ENCODE measurements around the gene KLHL25. TPM values are rescaled to one million over a fixed set of nuclear protein-coding genes. Genes with fewer than 3 reads are reported as not detected.

Gene KLHL25
- total RNA-seq, 2 donors from 2014 or later, result 9.8 to 12.3 TPM

- ATAC-seq (peak; percentile 18), DNase-seq (no peak)
- H3K9me3 ChIP-seq (ENCODE audit: control insufficient read depth, low read length, poor library complexity, severe bottlenecking), result no peaks in the 10 kb centered on the region
- H3K36me3 Mint-ChIP-seq (ENCODE audit: low read depth), result no peaks in the 10 kb centered on the region
- H3K4me3 Mint-ChIP-seq, result peak overlapping the region; percentile 33
- peaks cover 24% of the 10 kb centered on the region for H3K4me1 Mint-ChIP-seq
- no peaks in the 10 kb centered on the region for H3K27me3 Mint-ChIP-seq
- peak overlapping the region; percentile 85 for H3K27ac Mint-ChIP-seq
Observed at GRCh38 chr15:85750319-85751290, 44.1 kb downstream of the KLHL25 start.

GRCh38 chr15:85749261-85750151 lies 45.2 kb downstream of the KLHL25 start:
- Mint-ChIP-seq H3K4me3 (peak overlapping the region; percentile 49), H3K4me1 (peaks cover 24% of the 10 kb centered on the region), H3K27me3 (no peaks in the 10 kb centered on the region), H3K27ac (peak overlapping the region; percentile 81), H3K36me3 (ENCODE audit: low read depth) (no peaks in the 10 kb centered on the region)
- no peak for ATAC-seq
- DNase-seq, result no peak
- H3K9me3 ChIP-seq (ENCODE audit: control insufficient read depth, low read length, poor library complexity, severe bottlenecking), result no peaks in the 10 kb centered on the region

- Mint-ChIP-seq H3K27me3 (no peaks in the 10 kb centered on the region), H3K27ac (peak overlapping the region; percentile 81), H3K4me1 (peaks cover 22% of the 10 kb centered on the region), H3K4me3 (peak overlapping the region; percentile 7), H3K36me3 (ENCODE audit: low read depth) (no peaks in the 10 kb centered on the region)
- DNase-seq (no peak), ATAC-seq (no peak)
- H3K9me3 ChIP-seq (ENCODE audit: control insufficient read depth, low read length, poor library complexity, severe bottlenecking), result no peaks in the 10 kb centered on the region
Observed at GRCh38 chr15:85748729-85749128, 46.0 kb downstream of the KLHL25 start.

- Mint-ChIP-seq H3K27me3 (no peaks in the 10 kb centered on the region), H3K4me3 (no peak overlapping the region), H3K36me3 (ENCODE audit: low read depth) (no peaks in the 10 kb centered on the region), H3K4me1 (peaks cover 20% of the 10 kb centered on the region), H3K27ac (no peak overlapping the region)
- H3K9me3 ChIP-seq (ENCODE audit: control insufficient read depth, low read length, poor library complexity, severe bottlenecking), result no peaks in the 10 kb centered on the region
- DNase-seq, result no peak
- no peak for ATAC-seq
Observed at GRCh38 chr15:85748176-85748575, 46.5 kb downstream of the KLHL25 start.

DNA sequence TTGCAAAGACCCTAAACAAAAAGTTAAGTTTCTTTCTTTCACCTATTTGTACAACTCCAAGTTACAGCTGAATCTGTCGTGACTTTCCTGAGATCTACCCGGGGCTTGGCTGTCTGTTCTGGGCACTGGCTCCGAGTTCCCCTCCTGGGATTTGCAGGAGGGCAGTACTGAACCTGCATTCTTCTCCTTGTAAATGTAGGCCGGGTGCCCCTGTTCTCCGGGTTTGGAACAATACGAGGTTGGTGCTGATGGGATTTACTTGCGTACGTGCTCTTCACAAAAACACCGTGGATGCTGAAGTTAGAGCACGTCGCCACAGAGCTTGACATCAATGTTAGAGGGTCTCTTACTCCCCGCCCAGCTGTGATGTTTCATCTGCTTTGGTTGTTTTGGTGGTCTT lies 48.1 kb downstream of the KLHL25 start:
- no peak for DNase-seq
- no peak for ATAC-seq
- Mint-ChIP-seq H3K4me1 (peaks cover 13% of the 10 kb centered on the region), H3K27me3 (no peaks in the 10 kb centered on the region), H3K4me3 (no peak overlapping the region), H3K27ac (peak overlapping the region; percentile 41), H3K36me3 (ENCODE audit: low read depth) (no peaks in the 10 kb centered on the region)
- H3K9me3 ChIP-seq (ENCODE audit: control insufficient read depth, low read length, poor library complexity, severe bottlenecking), result no peaks in the 10 kb centered on the region

DNA sequence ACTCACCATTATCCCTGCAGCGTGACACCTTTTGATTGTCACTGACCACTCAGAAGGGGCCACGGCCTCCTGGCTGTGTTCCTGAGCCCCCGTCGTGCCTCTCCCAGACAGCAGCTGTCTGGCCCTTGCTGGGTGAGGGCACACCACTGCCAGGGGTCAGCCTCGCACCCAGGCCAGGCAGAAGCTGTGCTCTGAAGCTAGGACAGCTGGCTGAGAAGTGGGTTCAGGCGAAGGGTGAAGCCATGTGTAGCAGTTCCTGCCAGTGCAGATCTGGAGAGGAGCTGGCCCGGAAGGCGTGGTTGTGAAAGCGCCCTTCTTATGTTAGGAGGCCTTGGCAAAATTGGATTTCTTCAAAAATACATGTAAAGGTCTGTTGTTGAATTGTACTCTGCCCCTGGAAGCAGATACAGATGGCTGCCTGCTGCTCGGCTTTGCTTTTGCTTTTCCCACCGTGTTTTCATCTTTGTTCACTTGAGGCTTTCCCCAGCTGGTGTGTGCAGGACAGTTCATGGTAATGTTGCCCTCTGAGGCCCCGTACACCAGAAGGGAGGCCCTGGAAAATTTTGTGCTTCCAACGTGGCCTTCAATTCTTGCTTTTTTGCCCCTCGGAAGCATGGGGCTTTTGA lies 49.1 kb downstream of the KLHL25 start:
- Mint-ChIP-seq H3K36me3 (ENCODE audit: low read depth) (no peaks in the 10 kb centered on the region), H3K4me3 (no peak overlapping the region), H3K27me3 (no peaks in the 10 kb centered on the region), H3K4me1 (peaks cover 7% of the 10 kb centered on the region), H3K27ac (peak overlapping the region; percentile 41)
- DNase-seq, result no peak
- ATAC-seq, result no peak
- no peaks in the 10 kb centered on the region for H3K9me3 ChIP-seq (ENCODE audit: control insufficient read depth, low read length, poor library complexity, severe bottlenecking)

DNA sequence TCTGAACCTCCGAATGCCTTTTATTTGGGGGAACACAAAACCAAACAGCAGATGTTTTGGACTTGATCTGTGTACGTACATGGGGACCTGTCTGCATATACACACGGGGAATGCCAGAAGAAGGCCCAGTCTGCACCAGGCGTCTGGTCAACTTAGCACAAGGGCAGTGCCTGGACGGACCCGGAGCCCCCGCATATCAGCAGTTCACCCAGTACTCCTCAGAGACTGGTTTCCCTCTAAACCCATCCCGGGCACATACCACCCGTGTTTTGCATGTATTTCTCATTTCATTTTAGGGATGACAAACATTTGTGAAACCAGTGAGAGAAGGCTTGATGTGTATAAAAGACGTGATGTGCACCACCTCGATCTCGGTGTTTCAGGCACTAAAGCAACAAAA lies 49.7 kb downstream of the KLHL25 start:
- H3K36me3 Mint-ChIP-seq (ENCODE audit: low read depth), result no peaks in the 10 kb centered on the region
- H3K4me3 Mint-ChIP-seq, result no peak overlapping the region
- no peak for DNase-seq
- peak overlapping the region; percentile 41 for H3K27ac Mint-ChIP-seq
- no peaks in the 10 kb centered on the region for H3K9me3 ChIP-seq (ENCODE audit: control insufficient read depth, low read length, poor library complexity, severe bottlenecking)
- H3K27me3 Mint-ChIP-seq, result no peaks in the 10 kb centered on the region
- no peak for ATAC-seq
- H3K4me1 Mint-ChIP-seq, result peaks cover 7% of the 10 kb centered on the region

DNA sequence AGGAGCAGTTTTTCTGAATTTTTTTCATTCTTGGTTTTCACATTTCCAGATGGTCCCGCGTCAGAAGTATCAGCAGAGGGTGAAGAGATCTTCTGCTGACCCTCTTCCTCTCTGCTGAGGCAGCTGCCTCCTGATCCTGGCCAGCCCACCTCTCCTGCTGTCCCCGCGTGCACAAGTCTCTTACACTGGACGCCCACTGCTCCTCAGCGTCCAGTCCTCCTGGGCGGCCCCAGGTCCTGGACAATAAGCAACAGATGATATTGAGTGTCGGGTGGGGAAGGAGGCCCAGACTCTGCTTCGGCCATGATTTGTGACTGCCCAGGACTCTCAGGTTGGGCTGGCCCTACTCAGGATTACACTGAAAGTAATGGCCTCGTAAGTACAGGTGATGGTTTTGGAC lies 50.1 kb downstream of the KLHL25 start:
- ATAC-seq (no peak), DNase-seq (no peak)
- Mint-ChIP-seq H3K4me1 (peaks cover 7% of the 10 kb centered on the region), H3K4me3 (no peak overlapping the region), H3K27ac (peak overlapping the region; percentile 41), H3K27me3 (no peaks in the 10 kb centered on the region), H3K36me3 (ENCODE audit: low read depth) (no peaks in the 10 kb centered on the region)
- no peaks in the 10 kb centered on the region for H3K9me3 ChIP-seq (ENCODE audit: control insufficient read depth, low read length, poor library complexity, severe bottlenecking)

DNA sequence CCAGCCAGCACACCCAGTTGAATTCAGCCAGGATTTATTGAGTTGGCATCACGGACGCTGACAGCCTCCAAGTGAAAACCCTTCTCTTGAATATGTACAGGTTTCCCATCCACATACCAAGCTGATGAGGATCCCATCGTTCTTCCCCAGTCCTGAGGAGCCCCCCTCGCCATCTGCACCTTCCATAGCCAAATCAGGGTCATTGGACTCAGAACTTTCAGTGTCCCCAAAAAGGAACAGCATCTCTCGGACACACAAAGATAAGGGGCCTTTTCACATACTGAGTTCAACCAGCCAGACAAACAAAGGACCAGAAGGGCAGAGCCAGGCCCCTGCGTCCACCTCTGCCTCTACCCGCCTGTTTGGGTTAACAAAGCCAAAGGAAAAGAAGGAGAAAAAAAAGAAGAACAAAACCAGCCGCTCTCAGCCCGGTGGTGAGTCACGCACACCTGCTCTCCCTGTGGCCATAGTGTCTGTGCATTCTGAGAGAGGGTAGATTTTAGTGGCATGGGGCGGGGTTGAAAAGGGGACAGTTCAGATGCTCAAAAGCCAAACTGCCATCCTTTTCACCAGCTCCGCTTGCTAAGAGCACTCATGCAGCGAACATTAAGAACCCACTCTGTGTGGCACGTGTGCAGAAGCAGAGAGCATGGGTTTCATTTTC lies 51.2 kb downstream of the KLHL25 start:
- Mint-ChIP-seq H3K36me3 (ENCODE audit: low read depth) (no peaks in the 10 kb centered on the region), H3K27ac (no peak overlapping the region), H3K4me3 (no peak overlapping the region), H3K27me3 (no peaks in the 10 kb centered on the region), H3K4me1 (peaks cover 2% of the 10 kb centered on the region)
- ATAC-seq, result no peak
- no peak for DNase-seq
- no peaks in the 10 kb centered on the region for H3K9me3 ChIP-seq (ENCODE audit: control insufficient read depth, low read length, poor library complexity, severe bottlenecking)

DNA sequence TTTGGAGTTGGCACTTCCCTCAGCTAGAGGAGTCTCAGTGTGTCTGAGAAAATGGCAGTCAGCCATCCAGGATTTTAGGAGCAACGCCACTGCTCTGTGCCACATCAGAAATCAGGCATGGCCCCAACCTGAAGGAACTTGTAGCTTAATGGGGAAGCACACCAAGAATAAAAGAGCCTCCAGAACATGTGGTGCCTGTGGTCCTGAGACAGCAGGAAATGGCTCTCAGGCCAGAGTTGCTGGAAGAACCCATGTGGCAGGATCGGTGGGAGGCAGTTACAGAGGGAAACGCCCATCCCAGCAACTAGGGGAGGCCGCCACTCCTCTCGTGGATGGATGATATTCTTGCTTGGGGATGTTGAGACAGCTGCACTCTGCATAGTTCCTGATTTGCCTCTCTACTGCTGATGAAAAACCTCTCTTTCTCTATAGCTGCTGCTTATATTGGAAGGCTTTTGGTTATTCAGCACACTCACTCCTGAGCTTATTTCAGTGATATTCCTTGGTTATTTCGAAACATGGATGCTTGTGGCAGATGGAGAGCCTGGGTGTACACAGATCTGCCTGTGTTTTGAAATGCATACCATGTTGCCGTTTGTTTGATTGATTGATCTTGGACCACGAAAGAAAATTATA lies 52.4 kb downstream of the KLHL25 start:
- ATAC-seq (no peak), DNase-seq (no peak)
- Mint-ChIP-seq H3K27me3 (no peaks in the 10 kb centered on the region), H3K27ac (peak overlapping the region; percentile 41), H3K36me3 (ENCODE audit: low read depth) (no peaks in the 10 kb centered on the region), H3K4me1 (peaks cover 2% of the 10 kb centered on the region), H3K4me3 (peak overlapping the region; percentile 39)
- no peaks in the 10 kb centered on the region for H3K9me3 ChIP-seq (ENCODE audit: control insufficient read depth, low read length, poor library complexity, severe bottlenecking)

DNA sequence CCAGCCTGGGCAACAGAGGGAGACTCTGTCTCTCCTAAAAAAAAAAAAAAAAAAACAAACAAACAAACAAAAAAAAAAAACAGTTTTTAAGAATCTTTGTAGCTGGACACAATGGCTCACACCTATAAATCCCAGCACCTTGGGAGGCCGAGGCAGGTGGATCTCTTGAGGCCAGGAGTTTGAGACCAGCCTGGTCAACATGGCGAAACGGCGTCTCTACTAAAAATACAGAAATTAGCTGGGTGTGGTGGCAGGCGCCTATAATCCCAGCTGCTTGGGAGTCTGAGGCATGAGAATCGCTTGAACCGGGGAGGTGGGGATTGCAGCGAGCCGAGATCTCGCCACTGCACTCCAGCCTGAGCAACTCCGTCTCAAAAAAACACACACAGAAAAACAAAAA lies 53.1 kb downstream of the KLHL25 start:
- no peak for ATAC-seq
- DNase-seq, result no peak
- peaks cover 2% of the 10 kb centered on the region for H3K4me1 Mint-ChIP-seq
- H3K4me3 Mint-ChIP-seq, result no peak overlapping the region
- no peaks in the 10 kb centered on the region for H3K27me3 Mint-ChIP-seq
- H3K27ac Mint-ChIP-seq, result peak overlapping the region; percentile 41
- H3K9me3 ChIP-seq (ENCODE audit: control insufficient read depth, low read length, poor library complexity, severe bottlenecking), result no peaks in the 10 kb centered on the region
- no peaks in the 10 kb centered on the region for H3K36me3 Mint-ChIP-seq (ENCODE audit: low read depth)

DNA sequence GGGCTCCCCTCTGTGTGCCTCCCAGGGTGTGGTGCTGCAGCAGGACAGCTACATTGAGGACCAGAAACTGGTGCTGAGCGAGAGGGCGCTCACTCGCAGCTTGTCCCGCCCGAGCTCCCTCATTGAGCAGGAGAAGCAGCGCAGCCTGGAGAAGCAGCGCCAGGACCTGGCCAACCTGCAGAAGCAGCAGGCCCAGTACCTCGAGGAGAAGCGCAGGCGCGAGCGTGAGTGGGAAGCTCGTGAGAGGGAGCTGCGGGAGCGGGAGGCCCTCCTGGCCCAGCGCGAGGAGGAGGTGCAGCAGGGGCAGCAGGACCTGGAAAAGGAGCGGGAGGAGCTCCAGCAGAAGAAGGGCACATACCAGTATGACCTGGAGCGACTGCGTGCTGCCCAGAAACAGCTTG lies 53.7 kb downstream of the KLHL25 start:
- Mint-ChIP-seq H3K4me3 (no peak overlapping the region), H3K27me3 (no peaks in the 10 kb centered on the region), H3K4me1 (no peaks in the 10 kb centered on the region), H3K36me3 (ENCODE audit: low read depth) (peaks cover 3% of the 10 kb centered on the region), H3K27ac (peak overlapping the region; percentile 67)
- no peaks in the 10 kb centered on the region for H3K9me3 ChIP-seq (ENCODE audit: control insufficient read depth, low read length, poor library complexity, severe bottlenecking)
- ATAC-seq, result no peak
- DNase-seq, result no peak

Measured in T-helper 17 cell (primary cell).